Vagina (tissue), 2 donors: ENCODE results near the gene MEIS1.

Experiments
- POLR2A ChIP-seq, 2 donors: fragments of 450-650 bp; IDR thresholded peaks; one replicate each; pipeline ENCODE4 v1.6.1; 2017; ENCODE audit warnings: antibody characterized with exemption in 2 of 2, mild to moderate bottlenecking in 2 of 2, moderate library complexity in 2 of 2
- POLR2AphosphoS5 ChIP-seq, 2 donors: sonication (generic); formaldehyde crosslinking; IDR thresholded peaks; one replicate each; pipeline ENCODE4 v1.9.0; 2017; ENCODE audit warnings: antibody characterized with exemption in 2 of 2, mild to moderate bottlenecking in 2 of 2, low read depth in 1 of 2; ENCODE audit not compliant: insufficient read depth in 1 of 2
- TF ChIP-seq, protein P1 (sequence below), 3 experiments: fragments of 450-650 bp in 2 of 3; fragments of 200-600 bp in 1 of 3; sonication (generic) in 1 of 3; IDR thresholded peaks; one replicate each; pipeline ENCODE4 v1.5.1; 2017 to 2019; ENCODE audit warnings: antibody characterized with exemption in 3 of 3, mild to moderate bottlenecking in 2 of 3, moderate library complexity in 2 of 3

DNA sequence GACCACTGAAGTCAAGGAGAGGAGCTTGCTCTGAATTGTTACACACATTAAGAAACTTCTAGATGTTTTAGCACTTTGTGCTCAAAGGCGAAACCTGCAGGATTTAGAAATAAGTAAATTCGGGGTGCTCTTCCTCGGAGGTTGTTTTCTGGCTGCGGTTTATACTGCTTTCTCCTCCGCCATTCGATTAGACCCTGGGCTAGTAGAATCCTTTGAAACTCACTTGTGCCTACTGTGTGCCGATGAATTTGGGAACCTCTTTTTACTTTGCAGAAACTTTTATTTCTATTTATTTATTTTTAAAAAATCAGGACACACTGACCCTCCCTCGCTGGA, 3.5 kb downstream of the MEIS1 start:
- no peak for TF ChIP-seq POLR2AphosphoS5 (IDR thresholded peaks at IDR 0.05; ENCODE audit: insufficient read depth in 1 of 2, low read depth in 1 of 2)
- TF ChIP-seq, protein P1, sequence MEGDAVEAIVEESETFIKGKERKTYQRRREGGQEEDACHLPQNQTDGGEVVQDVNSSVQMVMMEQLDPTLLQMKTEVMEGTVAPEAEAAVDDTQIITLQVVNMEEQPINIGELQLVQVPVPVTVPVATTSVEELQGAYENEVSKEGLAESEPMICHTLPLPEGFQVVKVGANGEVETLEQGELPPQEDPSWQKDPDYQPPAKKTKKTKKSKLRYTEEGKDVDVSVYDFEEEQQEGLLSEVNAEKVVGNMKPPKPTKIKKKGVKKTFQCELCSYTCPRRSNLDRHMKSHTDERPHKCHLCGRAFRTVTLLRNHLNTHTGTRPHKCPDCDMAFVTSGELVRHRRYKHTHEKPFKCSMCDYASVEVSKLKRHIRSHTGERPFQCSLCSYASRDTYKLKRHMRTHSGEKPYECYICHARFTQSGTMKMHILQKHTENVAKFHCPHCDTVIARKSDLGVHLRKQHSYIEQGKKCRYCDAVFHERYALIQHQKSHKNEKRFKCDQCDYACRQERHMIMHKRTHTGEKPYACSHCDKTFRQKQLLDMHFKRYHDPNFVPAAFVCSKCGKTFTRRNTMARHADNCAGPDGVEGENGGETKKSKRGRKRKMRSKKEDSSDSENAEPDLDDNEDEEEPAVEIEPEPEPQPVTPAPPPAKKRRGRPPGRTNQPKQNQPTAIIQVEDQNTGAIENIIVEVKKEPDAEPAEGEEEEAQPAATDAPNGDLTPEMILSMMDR (IDR thresholded peaks at IDR 0.05), result no peak
- TF ChIP-seq POLR2A (IDR thresholded peaks at IDR 0.05), result no peak
